ENCODE measurements around the gene RASSF5.
"Not testable (repeated sequence)": the region's sequence is repeated elsewhere in the genome, so short reads cannot be mapped to it uniquely, and the experiment has no call there.

The RASSF5 gene

DNA sequence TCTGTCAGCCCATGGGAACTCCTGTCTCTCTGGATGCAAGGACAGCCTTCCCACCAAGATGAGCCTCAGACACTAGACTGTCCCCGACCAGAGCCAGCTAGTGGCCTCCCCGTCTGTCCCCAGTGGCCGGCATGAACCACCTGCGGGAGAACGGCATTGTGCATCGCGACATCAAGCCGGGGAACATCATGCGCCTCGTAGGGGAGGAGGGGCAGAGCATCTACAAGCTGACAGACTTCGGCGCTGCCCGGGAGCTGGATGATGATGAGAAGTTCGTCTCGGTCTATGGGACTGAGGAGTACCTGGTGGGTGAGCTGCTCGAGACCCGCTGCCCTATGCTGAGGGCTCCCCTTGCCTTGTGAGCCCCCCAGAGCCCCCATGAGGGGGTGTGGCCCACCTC is 31.3 kb upstream of the RASSF5 start:
- DNase-seq (ENCODE audit: low read depth in 2 of 3, low spot score in 1 of 3) = no peak

DNA sequence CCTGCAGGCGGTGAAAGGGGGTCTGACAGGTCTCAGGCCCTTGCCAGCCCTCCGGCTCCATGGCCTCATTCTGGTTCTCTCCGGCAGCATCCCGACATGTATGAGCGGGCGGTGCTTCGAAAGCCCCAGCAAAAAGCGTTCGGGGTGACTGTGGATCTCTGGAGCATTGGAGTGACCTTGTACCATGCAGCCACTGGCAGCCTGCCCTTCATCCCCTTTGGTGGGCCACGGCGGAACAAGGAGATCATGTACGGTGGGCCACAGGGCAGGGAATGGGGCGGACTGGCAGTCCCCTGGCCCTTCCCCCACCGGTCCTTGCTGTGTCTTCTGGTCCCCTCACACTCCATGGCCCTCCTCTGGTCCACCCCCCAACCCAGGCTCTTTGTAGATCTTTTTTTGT is 30.7 kb upstream of the RASSF5 start:
- no peak for DNase-seq (ENCODE audit: low read depth in 2 of 3, low spot score in 1 of 3)

DNA sequence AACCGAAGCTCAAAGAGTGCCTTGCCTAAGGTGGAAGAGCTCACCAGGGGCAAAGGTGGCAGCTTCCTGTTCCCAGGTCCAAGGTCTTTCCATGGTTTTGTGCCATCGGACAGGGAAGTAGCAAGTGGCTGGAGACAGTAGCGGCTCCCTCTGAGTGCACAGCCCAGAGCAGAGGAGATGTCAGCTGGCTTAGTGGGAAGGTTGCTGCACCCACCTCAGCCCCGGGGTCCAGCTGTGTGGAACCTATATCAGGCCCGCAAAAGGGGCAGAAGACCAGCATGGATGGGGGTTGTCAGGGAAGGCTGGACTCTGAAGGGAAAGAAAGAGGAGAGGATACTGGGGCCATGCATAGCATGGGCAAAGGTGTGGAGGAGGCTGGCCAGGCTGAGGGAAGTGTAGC is 30.2 kb upstream of the RASSF5 start:
- DNase-seq (ENCODE audit: low read depth in 2 of 3, low spot score in 1 of 3) = no peak

DNA sequence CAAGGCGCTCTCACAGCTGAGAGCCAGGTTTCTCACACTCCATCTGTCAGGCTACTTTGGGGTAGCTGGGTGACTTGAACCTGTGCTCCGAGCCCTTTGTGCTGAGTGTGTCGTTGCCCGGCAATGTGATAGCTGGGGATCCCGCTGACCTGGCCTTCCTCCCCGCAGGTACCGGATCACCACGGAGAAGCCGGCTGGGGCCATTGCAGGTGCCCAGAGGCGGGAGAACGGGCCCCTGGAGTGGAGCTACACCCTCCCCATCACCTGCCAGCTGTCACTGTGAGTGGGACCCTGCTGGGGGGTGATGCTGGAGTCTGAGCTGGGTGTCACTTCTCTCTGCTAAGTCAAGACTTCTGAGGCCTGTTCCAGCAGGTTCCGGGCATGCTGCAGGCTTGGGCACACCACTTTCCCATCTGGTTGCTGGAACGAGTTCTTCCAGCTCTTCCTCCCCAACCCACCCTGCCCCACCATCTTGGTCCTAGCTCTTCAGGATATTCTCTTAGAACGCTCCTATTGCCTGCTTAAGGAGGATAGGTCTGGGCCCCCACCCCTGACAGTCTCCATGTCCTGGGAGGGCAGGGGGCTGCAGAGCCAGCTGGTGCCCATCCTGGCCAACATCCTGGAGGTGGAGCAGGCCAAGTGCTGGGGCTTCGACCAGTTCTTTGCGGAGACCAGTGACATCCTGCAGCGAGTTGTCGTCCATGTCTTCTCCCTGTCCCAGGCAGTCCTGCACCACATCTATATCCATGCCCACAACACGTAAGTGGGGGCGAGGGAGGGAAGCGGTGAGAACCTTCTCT is 29.6 kb upstream of the RASSF5 start:
- no peak for DNase-seq (ENCODE audit: low read depth in 2 of 3, low spot score in 1 of 3)

DNA sequence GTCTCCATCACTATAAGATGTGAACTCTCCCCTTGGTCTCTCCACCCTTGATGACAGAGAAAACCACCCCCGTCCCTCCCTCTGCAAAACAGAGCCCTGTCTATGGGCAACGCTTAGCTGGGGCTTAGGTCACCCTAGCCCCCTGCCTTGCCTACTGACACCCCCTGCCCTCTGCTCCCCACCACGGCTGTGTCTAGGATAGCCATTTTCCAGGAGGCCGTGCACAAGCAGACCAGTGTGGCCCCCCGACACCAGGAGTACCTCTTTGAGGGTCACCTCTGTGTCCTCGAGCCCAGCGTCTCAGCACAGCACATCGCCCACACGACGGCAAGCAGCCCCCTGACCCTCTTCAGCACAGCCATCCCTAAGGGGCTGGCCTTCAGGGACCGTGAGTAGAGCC is 28.6 kb upstream of the RASSF5 start:
- no peak for DNase-seq (ENCODE audit: low read depth in 2 of 3, low spot score in 1 of 3)

DNA sequence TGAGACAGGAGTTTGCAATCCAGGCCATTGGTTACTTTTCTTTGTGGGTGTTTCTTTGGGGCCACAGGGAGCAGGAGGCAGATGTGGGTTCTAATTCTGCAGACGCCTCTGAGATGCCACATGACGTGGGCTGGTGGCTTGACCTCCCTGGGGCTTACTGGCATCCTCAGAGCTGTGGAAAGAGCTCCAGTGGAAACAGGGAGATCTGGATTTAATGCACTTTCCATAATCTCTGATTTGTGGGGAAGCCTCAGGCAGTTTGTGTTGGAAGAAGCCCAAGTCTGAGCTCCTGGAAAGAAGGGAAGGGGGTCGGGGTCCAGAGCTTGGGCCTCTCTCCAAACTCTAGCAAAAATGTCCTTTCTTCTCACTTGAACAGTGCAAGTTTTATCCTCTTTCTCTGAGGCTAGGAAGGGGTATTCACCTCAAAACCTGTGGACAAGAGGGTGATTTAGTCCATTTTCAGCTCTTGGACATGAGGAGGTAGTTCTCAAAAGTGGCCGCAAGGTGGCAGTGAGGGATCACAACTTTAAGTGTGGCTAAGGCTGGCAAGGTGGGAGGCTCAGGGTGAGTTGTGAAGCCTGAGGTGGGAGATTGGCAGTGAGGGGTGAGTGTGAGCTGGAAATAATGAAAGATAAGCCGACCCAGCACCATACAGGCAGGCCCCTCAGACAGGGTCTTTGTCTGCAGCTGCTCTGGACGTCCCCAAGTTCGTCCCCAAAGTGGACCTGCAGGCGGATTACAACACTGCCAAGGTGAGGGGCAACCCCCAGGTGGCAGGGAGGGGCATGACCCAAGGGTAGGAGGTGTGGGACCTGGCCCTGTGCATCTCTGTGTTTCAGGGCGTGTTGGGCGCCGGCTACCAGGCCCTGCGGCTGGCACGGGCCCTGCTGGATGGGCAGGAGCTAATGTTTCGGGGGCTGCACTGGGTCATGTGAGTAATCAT is 27.9 kb upstream of the RASSF5 start:
- peak in 2 of 3 donors; percentile 52 to 68 for DNase-seq (ENCODE audit: low read depth in 2 of 3, low spot score in 1 of 3)

DNA sequence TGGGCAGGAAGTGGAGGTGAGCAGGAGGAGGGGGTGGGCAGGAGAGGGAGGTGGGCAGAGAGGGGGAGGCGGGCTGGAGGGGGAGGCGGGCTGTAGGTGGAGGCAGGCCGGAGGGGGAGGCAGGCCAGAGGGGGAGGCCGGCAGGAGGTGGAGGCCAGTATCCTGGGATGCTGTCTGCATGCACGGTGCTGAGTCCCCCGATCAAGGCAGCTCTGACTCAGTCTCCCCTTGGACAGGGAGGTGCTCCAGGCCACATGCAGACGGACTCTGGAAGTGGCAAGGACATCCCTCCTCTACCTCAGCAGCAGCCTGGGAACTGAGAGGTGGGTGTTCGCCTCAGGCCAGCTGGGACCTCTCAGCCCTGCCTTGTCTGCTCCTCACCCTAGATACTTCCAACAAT is 27.1 kb upstream of the RASSF5 start:
- no peak for DNase-seq (ENCODE audit: low read depth in 2 of 3, low spot score in 1 of 3)

DNA sequence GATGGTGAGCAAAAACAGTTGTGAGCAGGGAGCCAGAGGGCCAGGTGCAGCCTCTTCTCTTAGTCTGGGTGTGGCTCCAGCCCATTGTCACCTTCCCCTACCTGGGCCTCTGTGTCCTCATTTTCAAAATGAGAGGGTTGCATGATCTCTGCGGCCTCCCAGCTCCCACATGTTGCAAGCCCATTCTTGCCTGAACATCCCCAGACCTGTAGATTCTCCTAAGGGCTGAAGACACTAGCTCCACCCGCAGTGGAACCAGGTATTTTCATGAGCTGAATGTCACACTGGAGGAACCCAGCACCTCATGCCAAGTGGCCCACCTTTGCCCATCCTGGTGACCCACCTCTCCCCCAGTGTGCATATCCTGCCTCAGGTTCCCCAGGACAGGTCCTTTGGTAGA is 24.7 kb upstream of the RASSF5 start:
- no peak for DNase-seq (ENCODE audit: low read depth in 2 of 3, low spot score in 1 of 3)

DNA sequence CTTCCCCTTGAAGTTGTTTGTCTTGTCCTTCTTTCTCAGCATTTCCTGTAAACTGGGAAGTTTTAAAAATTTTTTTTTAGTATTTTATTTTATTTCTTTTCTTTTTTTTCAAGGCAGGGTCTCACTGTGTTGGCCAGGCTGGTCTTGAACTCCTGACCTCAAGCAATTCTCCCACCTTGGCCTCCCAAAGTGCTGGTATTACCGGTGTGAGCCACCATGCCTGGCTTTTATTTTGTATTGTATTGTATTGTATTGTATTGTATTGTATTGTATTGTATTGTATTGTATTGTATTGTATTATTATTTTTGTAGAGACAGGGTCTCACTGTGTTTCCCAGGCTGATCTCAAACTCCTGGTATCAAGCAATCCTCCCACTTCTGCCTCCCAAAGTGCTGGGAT is 23.5 kb upstream of the RASSF5 start:
- not testable (repeated sequence) for DNase-seq (ENCODE audit: low read depth in 2 of 3, low spot score in 1 of 3)

DNA sequence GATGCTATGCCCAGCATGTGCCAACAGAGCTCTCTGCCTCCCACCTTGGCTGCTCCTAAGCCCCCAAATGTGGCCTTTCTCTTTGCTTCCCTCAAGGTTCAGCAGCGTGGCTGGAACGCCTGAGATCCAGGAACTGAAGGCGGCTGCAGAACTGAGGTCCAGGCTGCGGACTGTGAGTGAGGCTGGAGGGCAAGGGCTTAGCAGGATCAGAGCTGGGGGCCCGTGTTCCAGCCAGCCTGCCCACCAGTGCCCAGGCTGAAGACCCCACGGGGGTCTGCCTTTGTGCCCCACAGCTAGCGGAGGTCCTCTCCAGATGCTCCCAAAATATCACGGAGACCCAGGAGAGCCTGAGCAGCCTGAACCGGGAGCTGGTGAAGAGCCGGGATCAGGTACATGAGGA is 22.4 kb upstream of the RASSF5 start:
- DNase-seq (ENCODE audit: low read depth in 2 of 3, low spot score in 1 of 3) = no peak

DNA sequence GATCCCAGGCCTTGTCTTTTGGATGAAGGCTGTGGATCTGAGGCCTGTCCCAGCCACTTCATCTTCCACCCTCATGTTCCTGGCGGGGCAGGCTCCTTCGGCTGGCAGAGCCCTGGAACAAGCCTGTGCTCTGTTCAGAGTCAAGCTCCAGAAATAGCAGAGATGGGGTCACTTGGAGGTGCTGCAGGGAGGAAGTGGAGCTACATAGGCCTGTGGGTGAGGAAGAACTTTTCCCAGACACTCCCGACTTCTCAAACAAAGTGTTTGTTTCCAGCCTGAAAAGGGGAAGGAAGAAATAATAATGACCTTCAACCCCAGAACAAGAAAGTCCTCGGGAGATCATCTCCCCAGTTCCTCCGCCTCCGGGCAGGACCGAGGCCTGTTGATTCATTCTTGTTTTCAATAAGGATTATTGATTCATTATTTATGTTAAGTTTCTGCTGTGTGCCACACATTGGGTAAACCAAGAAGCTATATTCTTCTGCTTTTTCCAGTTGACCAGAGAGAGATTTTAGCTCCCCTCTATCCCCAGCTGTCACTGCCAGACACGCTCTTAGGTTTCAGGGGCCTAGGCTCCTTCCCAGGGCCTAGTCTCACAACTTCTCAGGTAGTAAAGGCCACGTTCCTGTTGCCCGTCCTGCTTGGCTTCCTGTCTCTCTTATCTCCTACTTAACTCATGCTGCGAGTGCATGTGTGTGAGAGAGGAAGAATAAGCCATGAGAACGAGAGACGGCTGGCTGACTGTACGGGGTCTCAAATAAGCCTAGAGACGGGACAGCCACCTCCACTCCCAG is 20.1 kb upstream of the RASSF5 start:
- no peak for DNase-seq (ENCODE audit: low read depth in 2 of 3, low spot score in 1 of 3)

DNA sequence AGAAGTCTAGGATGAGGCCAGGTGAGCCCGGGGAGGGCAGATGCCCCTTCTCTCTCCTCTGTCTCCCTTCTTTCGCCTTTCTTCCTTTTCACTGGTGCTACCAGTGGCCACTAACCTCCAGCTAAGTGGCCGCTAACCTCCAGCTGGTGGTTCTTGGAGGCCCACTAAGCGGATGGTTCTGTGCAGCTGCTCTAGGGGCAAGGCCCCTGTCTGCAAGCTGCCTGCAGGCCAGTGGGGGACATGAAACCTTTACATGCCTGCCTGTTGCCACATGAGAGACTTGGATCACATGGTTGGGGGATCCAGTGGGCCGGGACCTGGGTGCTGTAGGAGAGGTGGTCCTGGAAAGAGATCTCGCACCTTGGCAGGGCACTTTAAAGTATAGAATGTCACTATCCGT is 19.4 kb upstream of the RASSF5 start:
- DNase-seq (ENCODE audit: low read depth in 2 of 3, low spot score in 1 of 3) = no peak

DNA sequence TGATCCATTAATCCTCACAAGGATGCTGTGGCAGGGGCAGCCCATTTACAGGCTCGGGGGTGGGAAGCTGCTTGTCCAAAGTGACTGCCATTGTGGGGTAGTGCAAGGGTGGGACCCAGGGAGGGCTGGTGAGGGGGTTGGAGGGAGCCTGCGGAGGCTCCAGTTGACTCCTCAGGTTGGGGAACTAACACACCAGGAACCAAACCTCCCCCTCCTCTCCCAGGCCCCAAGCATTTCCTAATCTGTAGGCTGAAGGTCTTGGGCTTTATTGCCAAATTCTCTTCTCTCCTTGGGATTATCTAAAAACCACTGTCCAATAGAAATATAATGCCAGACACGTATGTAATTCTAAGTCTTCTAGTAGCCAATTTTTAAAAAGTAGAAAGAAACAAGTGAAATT is 18.9 kb upstream of the RASSF5 start:
- DNase-seq (ENCODE audit: low read depth in 2 of 3, low spot score in 1 of 3) = no peak

DNA sequence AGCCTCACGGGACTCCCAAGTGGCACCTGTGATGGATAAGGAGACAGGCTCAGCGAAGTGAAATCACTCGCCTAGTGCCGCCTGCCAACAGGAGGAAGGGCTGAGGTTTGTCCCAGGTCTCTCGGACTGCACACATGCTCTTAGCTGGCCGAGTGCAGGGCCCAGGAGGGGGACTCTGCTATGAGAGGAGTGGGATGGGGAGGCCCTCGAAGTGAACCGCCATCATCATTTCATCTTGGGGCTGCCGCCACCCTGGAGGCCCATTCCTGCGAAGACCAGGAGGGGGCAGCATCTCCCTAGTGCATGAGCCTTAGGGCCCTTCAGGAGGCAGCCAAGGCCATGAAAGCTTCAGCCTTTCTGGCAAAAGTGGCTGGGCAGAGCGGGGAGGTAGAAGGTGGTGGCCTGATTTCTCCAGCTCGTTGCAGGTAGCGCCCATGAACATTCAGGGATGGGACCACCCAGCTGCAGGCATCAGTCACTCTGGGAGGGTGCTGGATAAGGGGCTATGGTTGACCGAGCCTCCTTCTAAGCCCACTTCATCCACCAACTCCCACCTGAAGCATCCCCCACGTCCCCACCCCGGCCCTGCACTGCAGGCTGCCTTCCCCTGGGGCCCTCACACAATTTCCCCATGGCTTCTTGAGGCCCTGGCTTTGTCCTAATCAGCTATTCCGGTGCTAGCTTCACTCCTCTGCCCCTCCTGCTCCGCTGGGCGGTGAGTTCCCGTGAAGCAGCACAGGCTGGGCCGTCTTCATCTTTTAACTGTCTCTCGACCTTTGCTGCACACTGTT is 17.2 kb upstream of the RASSF5 start:
- peak; percentile 68 to 84 (median 71) for DNase-seq (ENCODE audit: low read depth in 2 of 3, low spot score in 1 of 3)

DNA sequence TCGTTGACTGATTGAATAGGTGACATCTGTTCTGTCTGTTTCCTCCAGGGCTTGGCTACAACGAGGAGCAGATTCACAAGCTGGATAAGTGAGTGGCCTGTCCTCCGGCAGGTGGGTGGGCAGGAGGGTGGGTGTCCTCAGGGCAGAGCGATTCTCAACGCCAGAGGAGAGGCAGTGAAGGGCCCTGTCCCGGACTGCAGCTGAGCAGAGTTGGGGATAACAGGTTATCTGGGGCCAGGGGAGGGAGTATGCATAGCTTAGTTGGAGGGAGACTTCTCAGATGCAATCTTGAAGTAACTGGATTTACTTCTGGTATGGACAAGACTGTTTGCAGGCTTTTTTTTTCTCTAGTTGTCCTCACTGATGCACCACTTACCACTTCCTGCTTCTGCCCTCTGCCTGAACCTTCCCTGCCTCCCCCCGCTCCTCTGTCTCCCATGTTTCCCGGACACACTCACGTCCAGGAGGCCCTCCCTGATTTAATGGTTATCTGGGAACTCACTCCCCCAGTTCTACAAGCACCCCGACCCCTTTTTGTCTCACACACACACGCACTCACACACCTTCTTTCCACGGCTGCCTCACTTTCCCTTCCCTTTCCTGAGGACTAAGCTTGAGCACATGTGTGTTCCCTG is 16.4 kb upstream of the RASSF5 start:
- no peak for DNase-seq (ENCODE audit: low read depth in 2 of 3, low spot score in 1 of 3)

DNA sequence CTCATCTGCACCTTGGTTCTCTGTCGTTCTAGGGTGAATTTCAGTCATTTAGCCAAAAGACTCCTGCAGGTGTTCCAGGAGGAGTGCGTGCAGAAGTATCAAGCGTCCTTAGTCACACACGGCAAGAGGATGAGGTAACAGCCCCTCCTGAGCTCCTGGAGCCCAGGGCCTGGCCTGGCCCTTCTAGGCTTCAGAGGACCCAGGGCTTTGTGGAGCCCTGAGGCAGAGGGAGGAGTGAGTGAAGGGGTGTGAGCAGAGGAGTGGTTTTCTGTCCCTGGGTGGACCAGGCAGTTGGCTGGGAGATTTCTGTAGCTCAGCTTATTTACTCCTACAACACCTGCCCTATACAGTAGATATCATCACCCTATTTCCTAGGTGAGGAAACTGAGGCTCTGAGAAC is 15.7 kb upstream of the RASSF5 start:
- no peak for DNase-seq (ENCODE audit: low read depth in 2 of 3, low spot score in 1 of 3)

DNA sequence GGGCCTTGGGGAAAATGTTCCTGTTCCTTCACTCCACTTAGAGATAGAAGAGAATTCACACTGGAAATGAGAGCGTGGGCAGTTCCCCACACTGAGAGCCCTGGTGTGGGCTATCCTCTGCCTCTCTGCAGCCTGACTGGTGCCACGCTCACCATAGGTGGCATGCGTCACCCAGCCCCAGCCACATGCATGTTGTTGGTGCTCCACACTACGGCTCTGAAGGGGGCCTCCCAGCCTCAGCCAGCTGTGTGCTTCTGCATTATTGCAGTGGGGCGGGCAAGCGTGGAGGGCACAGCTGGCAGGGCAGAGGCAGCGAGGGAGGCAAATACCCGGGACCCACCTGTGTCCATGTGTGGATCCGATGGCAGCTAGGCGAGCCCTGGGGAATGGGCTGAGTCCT is 14.7 kb upstream of the RASSF5 start:
- DNase-seq (ENCODE audit: low read depth in 2 of 3, low spot score in 1 of 3) = no peak

DNA sequence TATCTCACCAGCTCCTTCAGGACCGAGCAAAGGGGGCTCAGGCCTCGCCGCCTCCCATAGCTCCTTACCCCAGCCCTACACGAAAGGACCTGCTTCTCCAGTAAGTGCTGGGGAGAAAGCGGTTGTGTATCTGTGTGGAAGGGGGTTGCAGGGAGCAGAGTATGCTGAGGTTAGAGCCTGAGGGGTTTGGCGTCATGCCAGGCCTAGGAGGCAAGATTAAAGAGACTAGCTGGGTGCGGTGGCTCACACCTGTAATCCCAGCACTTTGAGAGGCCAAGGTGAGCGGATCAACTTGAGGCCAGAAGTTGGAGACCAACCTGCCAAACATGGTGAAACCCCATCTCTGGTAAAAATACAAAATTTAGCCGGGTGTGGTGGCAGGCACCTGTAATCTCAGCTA is 14.1 kb upstream of the RASSF5 start:
- no peak for DNase-seq (ENCODE audit: low read depth in 2 of 3, low spot score in 1 of 3)

DNA sequence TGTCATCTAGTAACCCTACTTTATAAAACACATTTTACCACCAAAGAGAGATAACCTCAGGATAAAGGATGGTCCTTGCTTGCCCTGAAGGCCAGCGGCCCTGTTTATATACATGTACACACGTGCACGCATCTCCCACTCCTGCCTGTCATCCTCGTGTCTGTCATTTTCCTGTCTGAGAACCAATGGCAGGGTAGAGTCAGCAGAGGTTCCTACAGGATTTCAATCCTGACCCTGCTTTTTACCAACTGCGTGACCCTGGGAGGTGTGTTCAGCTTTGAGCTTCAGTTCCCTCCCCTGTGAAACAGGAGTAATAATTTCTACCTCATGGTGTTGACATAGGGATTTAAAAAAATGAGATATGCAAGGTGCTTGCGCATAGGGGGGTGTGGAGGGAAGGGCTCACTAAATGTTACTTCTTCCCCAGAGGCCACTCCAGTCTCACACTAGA is 12.3 kb upstream of the RASSF5 start:
- DNase-seq (ENCODE audit: low read depth in 2 of 3, low spot score in 1 of 3) = no peak

DNA sequence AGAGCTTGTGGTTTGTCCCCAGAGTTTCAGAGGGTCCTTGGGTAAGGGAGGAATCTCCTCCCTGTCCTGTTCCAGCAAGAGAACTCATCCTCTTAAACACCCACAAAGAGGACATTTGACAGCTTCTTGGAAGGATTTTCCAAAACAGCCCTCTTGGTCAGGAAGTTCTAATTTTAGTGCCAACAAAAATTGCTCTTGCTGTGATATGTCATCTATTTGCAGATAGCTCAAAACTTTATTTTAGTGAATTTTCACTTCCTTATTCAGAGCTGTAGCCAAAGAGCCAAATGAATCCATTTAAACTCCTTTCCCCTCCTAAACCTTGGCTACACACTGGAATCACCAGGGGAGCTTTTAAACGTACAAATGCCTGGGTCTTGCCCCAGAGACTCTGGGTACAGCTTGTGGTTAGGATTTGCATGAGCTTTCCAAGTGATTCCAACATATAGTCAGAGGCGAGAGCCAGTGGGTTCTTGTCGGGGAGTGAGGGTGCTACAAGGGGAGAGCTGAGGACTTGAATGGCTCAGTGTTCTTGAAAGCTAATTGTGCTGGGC is 11.8 kb upstream of the RASSF5 start:
- DNase-seq (ENCODE audit: low read depth in 2 of 3, low spot score in 1 of 3) = no peak
